HepG2 (cell line): ENCODE data around the gene DCP1B. TPM values are rescaled to one million over a fixed set of nuclear protein-coding genes. Genes with fewer than 3 reads are reported as not detected.

Experiments used
- ATAC-seq: fragments of 200-7000 bp; cut with Tn5 transposase; 3 replicates; pipeline ENCODE4 v1.9.1; 2020; ENCODE audit warnings: mild to moderate bottlenecking, moderate library complexity
- BruUV-seq: library from RNA; stranded (reverse); fragments of 400-500 nt; replicated peaks from 2 replicates; lab custom pipeline; 2021; lab: Mats Ljungman, UMichigan
- CTCF ChIA-PET: fragments of 300-600 bp; formaldehyde crosslinking; extraction: SDS; loops from one replicate; lab custom pipeline; 2021; ENCODE audit warnings: low total read pairs, inconsistent platforms, low intra/inter-chr PET ratio; lab: Yijun Ruan, JAX
- POLR2A ChIA-PET: fragments of 350-600 bp; sonication (Branson Sonifier 250); formaldehyde crosslinking; loops from one replicate; lab custom pipeline; 2020; ENCODE audit warnings: antibody characterized with exemption, inconsistent platforms; lab: Yijun Ruan, JAX
- DNase-seq: peaks from one replicate; pipeline ENCODE4 v3.0.0-alpha.2; 2015; ENCODE audit warnings: low spot score
- FAIRE-seq: peaks from 3 replicates; lab custom pipeline; 2011; peaks lifted over from hg19 to GRCh38; lab: Jason Lieb, UNC
- H2AFZ ChIP-seq: one replicate; pipeline ENCODE4 v1.6.1; 2011; ENCODE audit warnings: low read length, inconsistent platforms
- H3K27ac ChIP-seq: fragments of 300-600 bp; 3 replicates; pipeline ENCODE4 v1.8.0; 2011; ENCODE audit warnings: mixed run types, mild to moderate bottlenecking, mixed read lengths, low read length, inconsistent platforms; ENCODE audit not compliant: insufficient read depth; ENCODE audit errors: extremely low read length
- H3K27me3 ChIP-seq, 2 experiments: fragments of 200-600 bp in 1 of 2; 2 replicates in 1 of 2; 3 replicates in 1 of 2; pipeline versions ENCODE4 v1.6.0 to v1.8.0; 2011; ENCODE audit warnings: low read length in 2 of 2, mild to moderate bottlenecking in 2 of 2, moderate library complexity in 2 of 2, inconsistent platforms in 1 of 2; ENCODE audit not compliant: insufficient read depth in 2 of 2, control insufficient read depth in 1 of 2
- H3K36me3 ChIP-seq, 2 experiments: fragments of 200-600 bp in 1 of 2; replicated peaks in 1 of 2; 2 replicates in 1 of 2; 3 replicates in 1 of 2; pipeline versions ENCODE4 v1.5.1 to v1.8.0; 2011; ENCODE audit warnings: low read length in 2 of 2, inconsistent platforms in 1 of 2; ENCODE audit not compliant: insufficient read depth in 2 of 2, control insufficient read depth in 1 of 2
- H3K4me1 ChIP-seq: 2 replicates; pipeline ENCODE4 v1.5.1; 2012; ENCODE audit warnings: low read length, inconsistent platforms; ENCODE audit not compliant: insufficient read depth
- H3K4me2 ChIP-seq: 2 replicates; pipeline ENCODE4 v1.6.0; 2011; ENCODE audit warnings: low read depth, low read length, inconsistent platforms
- H3K4me3 ChIP-seq, 3 experiments: fragments of 200-600 bp in 1 of 3; sonication (generic), shearing (Covaris generic) in 1 of 3; replicated peaks in 1 of 3; 2 replicates each; pipeline ENCODE4 v1.5.1; 2011 to 2016; ENCODE audit warnings: low read length in 3 of 3, inconsistent platforms in 2 of 3, low read depth in 2 of 3, mild to moderate bottlenecking in 2 of 3, control low read depth in 1 of 3, mixed read lengths in 1 of 3; ENCODE audit not compliant: insufficient read depth in 1 of 3
- H3K79me2 ChIP-seq: one replicate; pipeline ENCODE4 v1.6.1; 2011; ENCODE audit warnings: low read length, inconsistent platforms; ENCODE audit not compliant: insufficient read depth
- H3K9ac ChIP-seq: 2 replicates; pipeline ENCODE4 v1.6.0; 2011; ENCODE audit warnings: mild to moderate bottlenecking, low read depth, low read length, inconsistent platforms; ENCODE audit not compliant: insufficient read depth
- H3K9me3 ChIP-seq: 2 replicates; pipeline ENCODE4 v1.5.1; 2012; ENCODE audit warnings: mild to moderate bottlenecking, low read length
- H4K20me1 ChIP-seq: 2 replicates; pipeline ENCODE4 v1.6.0; 2011; ENCODE audit warnings: inconsistent platforms, mild to moderate bottlenecking, low read length, moderate library complexity; ENCODE audit not compliant: insufficient read depth
- ELF3 ChIP-seq: IDR thresholded peaks from 2 replicates; pipeline ENCODE4 v1.6.1; 2016; ENCODE audit warnings: missing genetic modification reagents, missing compliant biosample characterization
- HNF4A ChIP-seq: sonication (generic); formaldehyde crosslinking; IDR thresholded peaks from 2 replicates; pipeline ENCODE4 v1.4.0; 2020; ENCODE audit warnings: missing genetic modification reagents
- IKZF1 ChIP-seq: fragments of 450-650 bp; IDR thresholded peaks from 2 replicates; pipeline ENCODE4 v1.7.1; 2016
- JDP2 ChIP-seq: sonication (generic); formaldehyde crosslinking; IDR thresholded peaks from 2 replicates; pipeline ENCODE4 v1.8.1; 2022; ENCODE audit warnings: missing genetic modification reagents, borderline replicate concordance
- SKI ChIP-seq: fragments of 450-650 bp; IDR thresholded peaks from one replicate; pipeline ENCODE4 v1.6.1; 2018; ENCODE audit warnings: mild to moderate bottlenecking; ENCODE audit not compliant: partially characterized antibody
- STAT6 ChIP-seq: sonication (generic); formaldehyde crosslinking; IDR thresholded peaks from 2 replicates; pipeline ENCODE4 v1.4.0; 2020; ENCODE audit warnings: missing genetic modification reagents, mild to moderate bottlenecking, borderline replicate concordance
- ZBTB4 ChIP-seq: sonication (generic); formaldehyde crosslinking; IDR thresholded peaks from 2 replicates; pipeline ENCODE4 v1.4.0; 2020; ENCODE audit warnings: missing genetic modification reagents, mild to moderate bottlenecking, borderline replicate concordance
- ZNF10 ChIP-seq: sonication (generic); formaldehyde crosslinking; IDR thresholded peaks from 2 replicates; pipeline ENCODE4 v1.4.0; 2020; ENCODE audit warnings: mild to moderate bottlenecking, low read depth, missing genetic modification reagents, borderline replicate concordance
- ZNF263 ChIP-seq: sonication (generic); formaldehyde crosslinking; IDR thresholded peaks from 2 replicates; pipeline ENCODE4 v1.4.0; 2020; ENCODE audit warnings: missing genetic modification reagents
- ZNF451 ChIP-seq: sonication (generic); formaldehyde crosslinking; IDR thresholded peaks from 2 replicates; pipeline ENCODE4 v1.5.0; 2020; ENCODE audit warnings: mild to moderate bottlenecking, missing genetic modification reagents
- ZNF607 ChIP-seq: sonication (generic); formaldehyde crosslinking; IDR thresholded peaks from 2 replicates; pipeline ENCODE4 v1.5.1; 2020; ENCODE audit warnings: missing genetic modification reagents, mild to moderate bottlenecking, borderline replicate concordance
- ZNF703 ChIP-seq: sonication (generic); formaldehyde crosslinking; IDR thresholded peaks from 2 replicates; pipeline ENCODE4 v1.5.1; 2020; ENCODE audit warnings: missing genetic modification reagents, mild to moderate bottlenecking, moderate library complexity, borderline replicate concordance
- ZNF768 ChIP-seq: sonication (generic); formaldehyde crosslinking; IDR thresholded peaks from 2 replicates; pipeline ENCODE4 v1.4.0; 2020; ENCODE audit warnings: missing genetic modification reagents
- WGBS: methylation state at CpG from one replicate; pipeline ENCODE4 v1.1.6; 2017; ENCODE audit warnings: low lambda C conversion rate; 5-methylcytosine and 5-hydroxymethylcytosine counted together
- in situ Hi-C: cut with HindIII; loops from 2 replicates; pipeline ENCODE4 v1.10.0; 2017; ENCODE audit warnings: low pct_unique_long_range_greater_than_20kb; ENCODE audit not compliant: extremely low pct_ligation_motif_present
- intact Hi-C: fragments of 100-400 bp; cut with micrococcal nuclease; formaldehyde crosslinking; loops from one replicate; pipeline ENCODE4 v1.10.0; 2022; ENCODE audit not compliant: unreplicated experiment
- polyA plus RNA-seq, 8 experiments: library from polyadenylated mRNA; depleted of rRNA in 3 of 8; stranded (reverse) in 7 of 8; unstranded in 1 of 8; fragments of >200 nt; fragmentation: Illumina TruSeq in 4 of 8; extraction: Trizol in 4 of 8; gene quantifications; 2 replicates each; pipeline versions ENCODE4 v1.2.1 to v1.2.3, GENCODE V29; 2011 to 2016; ENCODE audit warnings: low read depth in 4 of 8, missing spikeins in 1 of 8, mixed read lengths in 1 of 8; ENCODE audit not compliant: insufficient read depth in 1 of 8
- total RNA-seq, 5 experiments: library from RNA; depleted of rRNA; stranded (reverse); fragments of >200 nt; fragmentation: Illumina TruSeq; extraction: Trizol; gene quantifications; 2 replicates each; pipeline ENCODE4 v1.2.3, GENCODE V29; 2016; ENCODE audit warnings: low read depth in 1 of 5

The DCP1B gene
- total and polyA plus RNA-seq, 2 of the 13 experiments (the other 11 are each of a cell fraction or from before 2014, with no cell fraction given) = 11.4 to 27.2 TPM

GRCh38 chr12:1924996-1925683 lies 79.1 kb downstream of the DCP1B start:
- ATAC-seq (no peak), FAIRE-seq (no peak), DNase-seq (no peak)
- ChIA-PET POLR2A (no interaction called here), CTCF (no interaction called here)
- Histone ChIP-seq H3K9me3 (no peaks in the 10 kb centered on the region), H4K20me1 (no peaks in the 10 kb centered on the region), H2AFZ (no peak overlapping the region), H3K9ac (no peak overlapping the region), H3K27ac (no peak overlapping the region), H3K4me1 (no peaks in the 10 kb centered on the region; the same call in 1 of the 2 replicates), H3K79me2 (no peaks in the 10 kb centered on the region), H3K27me3 (peaks cover 3 to 37% of the 10 kb centered on the region in 2 experiments; a peak in 4 of 5 replicates), H3K4me3 (no peak overlapping the region), H3K4me2 (no peak overlapping the region), H3K36me3 (no peaks in the 10 kb centered on the region)
- intact Hi-C loops (no loop called here), in situ Hi-C loops (no loop called here)
- TF ChIP-seq ZNF263 (CRISPR knock-in tag) = peak; percentile 83
- no peak for TF ChIP-seq JDP2
- no TSS peak for BruUV-seq
- WGBS = 37% methylated on average over 6 of the region's 7 CpGs

GRCh38 chr12:1922985-1923384 lies 81.3 kb downstream of the DCP1B start:
- Histone ChIP-seq H3K36me3 (no peaks in the 10 kb centered on the region), H3K27me3 (peaks cover 5 to 32% of the 10 kb centered on the region in 2 experiments; a peak in 4 of 5 replicates), H3K4me3 (no peak overlapping the region), H2AFZ (no peak overlapping the region), H3K4me1 (0 out of 2 replicates have a peak, but pooled peaks cover 10% of the 10 kb centered on the region), H3K9me3 (no peaks in the 10 kb centered on the region), H3K9ac (no peak overlapping the region), H3K79me2 (no peaks in the 10 kb centered on the region), H3K4me2 (no peak overlapping the region), H4K20me1 (no peaks in the 10 kb centered on the region), H3K27ac (no peak overlapping the region)
- FAIRE-seq = no peak
- ATAC-seq = no peak
- BruUV-seq = no TSS peak
- ChIA-PET POLR2A (no interaction called here), CTCF (no interaction called here)
- no peak for DNase-seq
- 71% methylated on average over 12 of the region's 12 CpGs for WGBS
- in situ Hi-C loops (no loop called here), intact Hi-C loops (no loop called here)
- TF ChIP-seq SKI (no peak), ZNF703 (CRISPR knock-in tag) (no peak), ZBTB4 (no peak), ZNF607 (no peak), STAT6 (CRISPR knock-in tag) (no peak), ZNF10 (CRISPR knock-in tag) (no peak), ZNF768 (CRISPR knock-in tag) (no peak), ZNF451 (CRISPR knock-in tag) (no peak), HNF4A (no peak), IKZF1 (no peak), ELF3 (CRISPR knock-in tag) (no peak)
